ENCODE results near the gene ABI3BP.
"Not testable (repeated sequence)": the region's sequence is repeated elsewhere in the genome, so short reads cannot be mapped to it uniquely, and the experiment has no call there.

Gene ABI3BP, protein sequence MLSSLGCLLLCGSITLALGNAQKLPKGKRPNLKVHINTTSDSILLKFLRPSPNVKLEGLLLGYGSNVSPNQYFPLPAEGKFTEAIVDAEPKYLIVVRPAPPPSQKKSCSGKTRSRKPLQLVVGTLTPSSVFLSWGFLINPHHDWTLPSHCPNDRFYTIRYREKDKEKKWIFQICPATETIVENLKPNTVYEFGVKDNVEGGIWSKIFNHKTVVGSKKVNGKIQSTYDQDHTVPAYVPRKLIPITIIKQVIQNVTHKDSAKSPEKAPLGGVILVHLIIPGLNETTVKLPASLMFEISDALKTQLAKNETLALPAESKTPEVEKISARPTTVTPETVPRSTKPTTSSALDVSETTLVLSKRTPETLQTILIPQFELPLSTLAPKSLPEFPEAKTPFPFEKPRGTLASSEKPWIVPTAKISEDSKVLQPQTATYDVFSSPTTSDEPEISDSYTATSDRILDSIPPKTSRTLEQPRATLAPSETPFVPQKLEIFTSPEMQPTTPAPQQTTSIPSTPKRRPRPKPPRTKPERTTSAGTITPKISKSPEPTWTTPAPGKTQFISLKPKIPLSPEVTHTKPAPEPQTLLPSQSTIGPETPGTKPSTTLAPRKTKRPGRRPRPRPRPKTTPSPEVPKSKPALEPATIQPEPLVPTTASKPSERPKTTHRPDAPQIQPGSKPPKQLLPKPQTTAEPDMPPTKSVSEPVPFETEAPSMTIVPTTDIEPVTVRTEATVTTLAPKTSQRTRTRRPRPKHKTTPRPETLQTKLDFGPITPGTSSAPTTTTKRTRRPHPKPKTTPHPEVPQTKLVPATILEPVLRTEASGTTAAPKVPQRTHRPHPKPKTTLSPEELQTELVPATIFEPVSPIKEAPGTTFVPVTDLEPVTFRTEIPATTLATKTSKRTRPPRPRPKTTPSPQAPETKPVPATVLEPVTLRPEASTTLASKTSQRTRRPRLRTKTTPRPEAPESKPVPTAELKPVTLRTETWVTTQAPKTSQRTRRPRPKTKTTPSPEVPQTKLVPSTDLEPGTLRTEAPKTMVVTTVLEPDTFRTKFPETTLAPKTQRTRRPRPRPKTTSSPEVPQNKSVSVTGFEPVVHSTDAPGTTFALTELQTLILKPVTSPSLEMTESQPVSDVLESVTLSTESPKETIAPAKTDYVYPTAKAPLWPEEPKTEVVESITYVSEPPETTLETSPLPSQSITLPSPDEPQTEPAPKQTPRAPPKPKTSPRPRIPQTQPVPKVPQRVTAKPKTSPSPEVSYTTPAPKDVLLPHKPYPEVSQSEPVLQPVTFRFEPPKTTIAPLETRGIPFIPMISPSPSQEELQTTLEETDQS (N-terminal part only)

DNA sequence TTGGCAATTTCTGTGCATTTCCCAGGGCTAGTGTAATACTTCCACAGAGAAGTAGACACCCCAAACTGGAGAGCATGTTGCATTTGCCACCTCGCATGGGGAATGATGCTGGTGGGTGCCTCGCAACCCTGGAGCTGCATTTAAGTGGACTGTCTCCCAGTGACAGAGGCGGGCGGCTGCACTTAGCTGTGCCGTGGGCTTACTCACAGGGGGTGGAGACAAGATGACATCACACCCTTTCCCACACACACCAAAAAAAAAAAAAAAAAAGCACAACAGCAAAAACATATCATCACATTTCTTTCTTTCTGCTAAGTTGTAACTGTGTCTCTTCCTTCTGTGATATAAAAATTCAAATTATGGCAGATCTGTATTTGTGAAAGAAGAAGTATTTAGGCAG, at the start of gene ABI3BP:
Gene ABI3BP (minus strand): TSS at position 113 of the 400 bp plus-strand sequence. CDS start 37 bp downstream, at position 76.
- Mint-ChIP-seq H3K4me3 (no peak within 1 kb of the TSS), H3K27ac (no peak within 1 kb of the TSS)

DNA sequence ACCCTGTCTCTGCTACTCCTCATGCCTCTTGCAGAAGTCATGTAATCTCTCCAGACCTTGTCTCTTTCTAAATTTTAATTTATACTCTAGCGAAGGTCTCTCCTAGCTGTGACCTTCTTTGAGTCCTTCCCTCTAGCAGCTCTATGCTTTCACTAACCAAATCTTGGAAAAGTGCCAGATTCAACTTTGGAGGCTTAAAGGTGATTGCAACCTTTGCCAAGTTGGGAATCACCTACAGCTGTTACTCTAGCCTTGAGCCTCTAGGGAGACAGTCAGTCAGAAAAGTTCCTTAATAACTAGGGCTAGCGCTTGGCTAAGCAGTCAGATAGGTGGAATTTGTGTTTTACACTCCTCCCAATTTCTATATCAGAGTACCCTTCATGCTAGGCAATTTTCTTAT, 46.1 kb upstream of the ABI3BP start:
- H3K9me3 Mint-ChIP-seq: no peaks in the 10 kb centered on the region
- H3K4me1 Mint-ChIP-seq: no peaks in the 10 kb centered on the region
- peaks cover 11% of the 10 kb centered on the region for H3K27me3 Mint-ChIP-seq
- H3K36me3 Mint-ChIP-seq: no peaks in the 10 kb centered on the region
- no peak overlapping the region for H3K4me3 Mint-ChIP-seq
- H3K27ac Mint-ChIP-seq: no peak overlapping the region

More for the DNA sequence above, at the start of gene ABI3BP:
- H3K27me3 Mint-ChIP-seq: peaks cover 8% of the 10 kb centered on the region
- H3K36me3 Mint-ChIP-seq: no peaks in the 10 kb centered on the region
- H3K9me3 Mint-ChIP-seq: no peaks in the 10 kb centered on the region
- H3K4me1 Mint-ChIP-seq: no peaks in the 10 kb centered on the region

DNA sequence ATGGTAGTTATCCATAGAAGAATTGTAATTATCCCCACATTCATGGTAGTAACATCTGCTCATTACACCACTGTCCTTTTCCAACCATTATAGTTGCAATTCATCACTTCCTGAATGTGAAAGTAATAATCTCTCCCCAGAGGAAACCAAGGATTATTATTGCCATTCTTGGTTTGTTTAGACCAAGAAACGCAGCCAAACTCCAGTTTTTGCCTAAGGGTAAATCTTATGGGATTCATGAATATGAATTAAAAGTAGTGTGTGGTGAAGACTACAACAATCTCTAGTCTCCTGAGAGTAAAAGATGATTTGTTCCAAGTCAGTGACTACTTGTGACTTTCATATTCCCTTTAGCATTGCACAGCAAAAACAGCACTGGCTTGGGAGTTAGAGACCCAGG, 45.7 kb upstream of the ABI3BP start:
- H3K9me3 Mint-ChIP-seq: no peaks in the 10 kb centered on the region
- H3K36me3 Mint-ChIP-seq: no peaks in the 10 kb centered on the region
- peaks cover 14% of the 10 kb centered on the region for H3K27me3 Mint-ChIP-seq
- H3K27ac Mint-ChIP-seq: no peak overlapping the region
- no peaks in the 10 kb centered on the region for H3K4me1 Mint-ChIP-seq
- H3K4me3 Mint-ChIP-seq: no peak overlapping the region

DNA sequence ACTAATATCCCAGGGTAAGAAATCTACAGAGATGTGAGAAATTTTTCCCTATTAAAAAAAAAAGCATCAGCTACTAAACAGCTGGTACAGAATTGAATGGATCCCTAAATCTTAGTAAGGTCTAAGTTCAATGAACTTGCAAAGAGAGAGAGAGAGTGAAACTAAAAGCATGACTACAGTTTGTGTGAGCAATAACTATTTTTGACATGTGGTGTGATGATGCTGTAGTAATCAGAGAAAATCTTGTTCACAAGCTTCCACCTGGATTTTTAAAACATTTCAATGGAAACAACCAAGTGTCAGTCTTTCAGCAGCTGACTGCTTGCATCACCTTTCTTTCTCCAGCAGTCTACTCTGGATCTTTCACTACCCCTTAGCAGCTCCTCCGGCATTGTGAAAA, 45.2 kb upstream of the ABI3BP start:
- no peaks in the 10 kb centered on the region for H3K36me3 Mint-ChIP-seq
- H3K4me3 Mint-ChIP-seq: no peak overlapping the region
- peaks cover 14% of the 10 kb centered on the region for H3K27me3 Mint-ChIP-seq
- H3K9me3 Mint-ChIP-seq: no peaks in the 10 kb centered on the region
- no peak overlapping the region for H3K27ac Mint-ChIP-seq
- no peaks in the 10 kb centered on the region for H3K4me1 Mint-ChIP-seq

DNA sequence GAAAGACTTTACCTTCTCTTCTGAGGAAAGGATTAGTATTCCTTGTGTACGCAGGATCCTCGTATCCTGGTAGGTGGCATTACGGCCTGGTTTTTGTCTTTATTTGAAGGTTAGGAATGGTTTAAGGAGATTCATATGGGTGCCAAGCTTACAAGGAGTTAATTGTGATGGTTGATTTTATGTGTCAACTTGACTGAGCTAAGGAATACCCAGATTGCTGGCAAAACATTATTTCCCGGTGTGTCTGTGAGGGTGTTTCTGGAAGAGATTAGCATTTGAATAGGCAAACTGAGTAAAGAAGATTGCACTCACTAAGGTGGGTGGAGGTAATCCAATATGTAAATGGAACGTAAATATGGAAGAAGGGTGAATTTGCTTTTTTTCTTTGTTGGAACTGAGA, 44.4 kb upstream of the ABI3BP start:
- peaks cover 14% of the 10 kb centered on the region for H3K27me3 Mint-ChIP-seq
- H3K4me3 Mint-ChIP-seq: no peak overlapping the region
- no peaks in the 10 kb centered on the region for H3K36me3 Mint-ChIP-seq
- no peaks in the 10 kb centered on the region for H3K4me1 Mint-ChIP-seq
- H3K27ac Mint-ChIP-seq: no peak overlapping the region
- no peaks in the 10 kb centered on the region for H3K9me3 Mint-ChIP-seq

DNA sequence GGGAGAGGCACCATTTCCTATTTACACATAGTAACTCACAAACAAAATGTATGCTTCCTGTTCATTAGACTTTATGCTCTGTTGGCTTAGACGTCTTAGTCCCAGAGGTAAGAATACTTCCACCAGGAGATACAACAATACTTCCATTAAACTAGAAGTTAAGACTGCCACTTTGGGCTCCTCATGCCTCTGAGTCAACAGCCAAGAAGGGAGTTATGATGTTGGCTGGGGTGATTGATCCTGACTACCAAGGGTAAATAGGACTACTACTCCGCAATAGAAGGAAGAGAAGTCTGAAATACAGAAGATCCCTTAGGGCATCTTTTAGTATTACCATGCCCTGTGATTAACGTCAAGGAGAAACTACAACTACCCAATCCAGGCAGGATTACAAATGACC, 43.5 kb upstream of the ABI3BP start:
- Mint-ChIP-seq H3K36me3 (no peaks in the 10 kb centered on the region), H3K27me3 (peaks cover 12% of the 10 kb centered on the region), H3K9me3 (no peaks in the 10 kb centered on the region), H3K4me1 (no peaks in the 10 kb centered on the region), H3K27ac (no peak overlapping the region), H3K4me3 (no peak overlapping the region)

DNA sequence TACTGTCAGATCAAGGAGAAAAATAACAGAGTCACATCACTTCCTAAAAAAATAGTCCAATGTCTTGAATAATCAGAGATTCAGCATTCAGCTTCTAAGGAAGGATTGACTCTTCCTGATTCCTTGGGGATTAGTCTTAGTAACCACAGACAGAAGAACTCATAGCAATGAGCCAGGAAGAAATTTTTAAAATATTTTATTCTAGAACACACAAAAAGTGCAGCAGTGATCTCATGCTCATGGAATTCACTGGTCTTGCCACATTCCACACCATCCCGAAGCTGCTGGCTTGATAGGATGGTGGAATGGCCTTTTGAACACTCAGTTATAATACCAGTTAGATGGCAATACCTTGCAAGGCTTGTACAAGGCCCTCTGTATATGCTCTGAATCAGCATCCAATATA, 43.0 kb upstream of the ABI3BP start:
- H3K4me3 Mint-ChIP-seq: no peak overlapping the region
- no peaks in the 10 kb centered on the region for H3K9me3 Mint-ChIP-seq
- H3K4me1 Mint-ChIP-seq: no peaks in the 10 kb centered on the region
- no peaks in the 10 kb centered on the region for H3K36me3 Mint-ChIP-seq
- H3K27ac Mint-ChIP-seq: no peak overlapping the region
- peaks cover 11% of the 10 kb centered on the region for H3K27me3 Mint-ChIP-seq

DNA sequence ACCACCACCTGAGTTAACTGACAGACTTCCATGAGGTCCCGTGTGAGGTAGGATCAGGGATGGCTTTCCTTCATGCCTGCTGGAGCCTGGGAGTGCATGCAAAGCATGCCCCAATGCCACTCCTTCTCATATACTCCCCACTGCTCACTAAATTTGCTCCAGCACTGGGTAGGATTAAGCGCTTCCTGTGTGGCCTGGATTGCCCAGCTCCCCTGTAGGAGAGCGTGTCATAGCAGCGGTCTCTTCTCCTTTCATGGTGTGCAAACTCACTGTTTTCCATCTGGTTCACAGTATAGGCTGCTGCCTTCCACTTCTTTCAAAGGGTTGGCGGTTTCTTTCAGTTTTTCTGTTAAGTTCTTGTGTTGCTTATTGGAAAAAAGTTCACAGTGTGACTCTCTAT, 34.1 kb upstream of the ABI3BP start:
- Mint-ChIP-seq H3K27ac (no peak overlapping the region), H3K9me3 (peaks cover 19% of the 10 kb centered on the region), H3K27me3 (peaks cover 15% of the 10 kb centered on the region), H3K4me1 (no peaks in the 10 kb centered on the region), H3K4me3 (no peak overlapping the region), H3K36me3 (no peaks in the 10 kb centered on the region)

DNA sequence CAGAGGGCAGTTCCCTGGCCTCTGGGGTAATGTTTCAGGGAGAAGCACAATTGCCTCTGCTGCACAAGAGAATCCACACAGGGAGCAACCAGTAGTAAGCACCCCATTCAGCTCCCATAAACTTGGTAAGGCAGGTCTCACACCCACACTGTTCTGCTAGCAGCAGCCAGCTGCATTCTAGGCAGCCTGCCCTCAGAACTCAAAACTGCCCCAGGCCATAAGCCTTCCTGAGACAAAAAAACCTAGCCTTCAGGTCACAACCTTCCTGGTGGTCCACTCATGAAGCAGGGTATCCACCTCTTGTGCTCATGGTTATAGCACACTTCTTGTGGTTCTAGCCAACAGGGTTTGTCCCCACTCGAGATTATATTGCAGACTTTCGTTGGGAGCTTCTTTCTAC, 33.7 kb upstream of the ABI3BP start:
- H3K27ac Mint-ChIP-seq: no peak overlapping the region
- peaks cover 15% of the 10 kb centered on the region for H3K27me3 Mint-ChIP-seq
- H3K9me3 Mint-ChIP-seq: peaks cover 19% of the 10 kb centered on the region
- H3K4me3 Mint-ChIP-seq: no peak overlapping the region
- no peaks in the 10 kb centered on the region for H3K36me3 Mint-ChIP-seq
- H3K4me1 Mint-ChIP-seq: no peaks in the 10 kb centered on the region

DNA sequence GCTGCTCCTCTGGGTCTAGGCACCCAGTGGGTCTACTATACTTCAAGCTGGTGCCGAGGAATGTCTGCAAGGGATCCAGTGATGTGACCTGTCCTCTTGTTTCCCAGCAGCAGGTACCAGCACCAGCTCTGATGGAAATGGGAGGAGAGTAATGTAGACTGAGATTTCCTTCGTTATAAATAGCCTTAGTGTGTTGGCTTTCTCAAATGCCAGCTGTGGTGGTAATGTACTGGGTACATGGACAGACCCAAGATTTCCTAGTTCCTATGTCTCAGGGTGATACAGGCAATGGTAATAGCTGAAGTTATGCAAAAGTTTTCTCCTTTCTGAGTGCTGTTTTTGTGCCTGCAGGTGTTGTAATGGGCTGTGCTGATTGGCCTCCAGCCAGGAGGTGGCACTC, 33.0 kb upstream of the ABI3BP start:
- Mint-ChIP-seq H3K36me3 (no peaks in the 10 kb centered on the region), H3K4me1 (no peaks in the 10 kb centered on the region), H3K9me3 (peaks cover 19% of the 10 kb centered on the region), H3K4me3 (no peak overlapping the region), H3K27me3 (peaks cover 15% of the 10 kb centered on the region), H3K27ac (no peak overlapping the region)

DNA sequence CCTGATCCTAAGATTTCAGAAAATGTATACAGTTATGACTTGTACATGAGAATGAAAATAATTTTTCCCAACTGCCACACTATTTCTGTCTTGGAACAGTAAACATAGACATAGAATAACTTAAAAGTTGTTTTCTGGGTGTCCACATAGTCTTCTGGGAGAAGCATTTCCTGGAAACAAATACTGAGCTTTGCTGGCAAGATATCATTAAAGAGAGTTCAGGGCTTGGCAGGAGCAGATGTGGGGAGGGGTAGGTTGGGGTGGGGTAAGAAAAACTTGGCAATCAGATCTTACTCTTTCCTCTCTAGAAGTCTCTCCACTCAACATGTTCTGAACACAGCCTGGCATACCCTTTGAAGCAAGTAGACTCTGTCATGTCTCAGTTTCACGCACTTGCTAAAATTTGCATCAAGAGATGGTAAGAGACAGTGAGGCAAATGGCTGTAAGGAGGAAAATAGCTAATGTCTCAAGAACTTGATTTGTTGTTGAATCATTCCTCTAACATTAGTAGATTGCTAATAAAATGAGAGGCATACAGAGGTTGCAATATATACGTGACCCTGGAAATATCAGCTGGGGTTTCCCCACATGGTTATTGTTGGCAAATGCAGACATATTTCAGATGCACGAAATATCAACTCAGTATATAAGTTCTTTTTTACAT, 27.3 kb upstream of the ABI3BP start:
- Mint-ChIP-seq H3K27me3 (peaks cover 18% of the 10 kb centered on the region), H3K36me3 (no peaks in the 10 kb centered on the region), H3K4me1 (no peaks in the 10 kb centered on the region), H3K4me3 (no peak overlapping the region), H3K9me3 (peaks cover 19% of the 10 kb centered on the region), H3K27ac (no peak overlapping the region)

DNA sequence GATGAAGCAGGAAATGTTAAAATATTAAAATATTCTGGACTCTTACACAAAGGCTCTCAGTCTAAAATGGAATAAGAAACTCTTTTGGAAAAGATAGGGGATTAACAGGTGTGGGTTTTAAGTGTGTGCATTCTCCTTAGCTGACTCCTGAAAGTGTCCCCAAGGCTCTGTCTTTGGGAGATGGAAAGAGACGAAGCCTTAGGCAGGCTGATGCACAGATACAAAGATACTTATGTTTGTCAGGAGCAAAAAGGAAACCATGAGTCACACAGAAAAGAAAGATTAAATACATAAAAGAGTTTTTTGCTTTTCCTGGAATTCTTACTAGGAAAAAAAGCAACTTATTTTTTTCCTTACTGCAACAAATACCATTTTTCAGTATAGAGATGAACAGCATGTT, 23.8 kb upstream of the ABI3BP start:
- Mint-ChIP-seq H3K36me3 (no peaks in the 10 kb centered on the region), H3K4me1 (no peaks in the 10 kb centered on the region), H3K9me3 (peaks cover 1% of the 10 kb centered on the region), H3K27me3 (peaks cover 3% of the 10 kb centered on the region), H3K27ac (no peak overlapping the region), H3K4me3 (no peak overlapping the region)

DNA sequence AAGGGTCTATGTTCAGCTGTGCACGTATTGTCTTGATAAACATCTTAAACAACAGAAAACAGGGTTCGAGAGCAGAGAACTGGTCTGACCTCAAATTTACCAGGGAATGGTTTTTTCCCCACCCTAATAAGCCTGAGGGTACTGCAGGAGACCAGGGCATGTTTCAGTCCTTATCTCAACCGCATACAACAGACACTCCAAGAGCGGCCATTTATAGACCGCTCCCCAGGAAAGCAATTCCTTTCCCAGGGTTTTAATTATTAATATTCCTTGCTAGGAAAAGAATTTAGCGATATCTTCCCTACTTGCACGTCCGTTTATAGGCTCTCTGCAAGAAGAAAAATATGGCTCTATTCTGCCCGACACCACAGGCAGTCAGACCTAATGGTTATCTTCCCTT, 19.1 kb upstream of the ABI3BP start:
- H3K36me3 Mint-ChIP-seq, H3K4me3 Mint-ChIP-seq, H3K4me1 Mint-ChIP-seq, H3K27me3 Mint-ChIP-seq, H3K27ac Mint-ChIP-seq: not testable (repeated sequence)
- peaks cover 12% of the 10 kb centered on the region for H3K9me3 Mint-ChIP-seq

DNA sequence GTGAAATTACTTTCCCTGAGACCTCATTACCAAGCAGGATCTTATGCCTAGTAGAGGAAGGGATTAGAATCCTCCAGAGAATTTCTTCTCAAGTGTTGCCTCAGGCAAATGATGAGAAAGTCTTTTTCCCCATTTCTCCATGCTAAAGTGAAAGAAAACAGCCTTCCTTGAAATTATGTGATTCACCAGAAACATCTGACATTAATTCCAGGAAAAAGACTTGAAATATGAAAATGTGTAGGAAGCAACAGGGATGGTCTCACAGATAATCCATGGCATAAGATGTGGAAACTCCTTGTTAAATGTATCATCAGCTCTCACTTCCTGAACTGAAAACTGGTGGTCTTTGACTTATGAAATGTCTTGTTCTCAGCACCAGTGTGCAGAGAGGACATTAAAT, 17.9 kb upstream of the ABI3BP start:
- Mint-ChIP-seq H3K36me3 (peaks cover 2% of the 10 kb centered on the region), H3K9me3 (peaks cover 12% of the 10 kb centered on the region), H3K4me3 (no peak overlapping the region), H3K27me3 (peaks cover 5% of the 10 kb centered on the region), H3K4me1 (no peaks in the 10 kb centered on the region), H3K27ac (no peak overlapping the region)

DNA sequence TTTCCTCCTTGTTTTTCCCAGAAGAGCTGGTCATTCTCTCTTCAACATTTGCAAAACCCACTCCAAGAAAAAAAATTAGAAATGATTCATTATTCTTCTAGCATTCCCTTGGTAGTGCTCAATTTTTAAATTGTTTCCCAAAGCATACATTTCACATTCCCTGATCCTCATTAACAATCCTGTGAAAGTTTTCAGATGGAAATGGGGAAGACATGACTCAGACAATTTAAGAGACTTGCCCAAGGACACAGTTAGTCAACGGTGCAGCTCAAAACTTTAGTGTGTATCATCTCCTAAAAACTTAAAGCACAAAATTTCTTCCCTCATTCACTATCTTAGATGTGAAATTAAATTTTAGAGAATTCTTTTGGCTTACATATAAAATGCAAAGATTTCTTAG, 17.1 kb upstream of the ABI3BP start:
- peaks cover 4% of the 10 kb centered on the region for H3K27me3 Mint-ChIP-seq
- H3K4me3 Mint-ChIP-seq: no peak overlapping the region
- peaks cover 2% of the 10 kb centered on the region for H3K36me3 Mint-ChIP-seq
- no peaks in the 10 kb centered on the region for H3K4me1 Mint-ChIP-seq
- H3K9me3 Mint-ChIP-seq: peaks cover 12% of the 10 kb centered on the region
- H3K27ac Mint-ChIP-seq: no peak overlapping the region

Measured in activated naive CD4-positive, alpha-beta T cell treated with anti-CD3 and anti-CD28 coated beads, Interleukin-2, amount 50 U/mL, for 24 hours (primary cell).